COLO829 (cell line): ENCODE results near the gene SDR42E2.
"Not testable (repeated sequence)": the region's sequence is repeated elsewhere in the genome, so short reads cannot be mapped to it uniquely, and the experiment has no call there.

Experiments
- DNase-seq: peaks from one replicate; pipeline ENCODE4 v3.0.0; 2012; ENCODE audit warnings: low spot score

The SDR42E2 gene

GRCh38 chr16:22161999-22162655, at the start of gene SDR42E2:
Gene SDR42E2, plus strand, starts transcription at chr16:22162506. Its CDS starts 3,077 bp downstream, at chr16:22165583.
- DNase-seq, result peak; percentile 9

GRCh38 chr16:22116095-22116700, 46.1 kb upstream of the SDR42E2 start:
- DNase-seq, result no peak

- no peak for DNase-seq
These were observed 44.7 kb upstream of the SDR42E2 start for GRCh38 chr16:22117609-22118008.

- no peak for DNase-seq
These were observed 41.9 kb upstream of the SDR42E2 start for GRCh38 chr16:22120440-22120839.

GRCh38 chr16:22122239-22122638, 40.1 kb upstream of the SDR42E2 start:
- no peak for DNase-seq

GRCh38 chr16:22123146-22123545, 39.2 kb upstream of the SDR42E2 start:
- peak; percentile 39 for DNase-seq

GRCh38 chr16:22123759-22124490, 38.4 kb upstream of the SDR42E2 start:
- no peak for DNase-seq

- DNase-seq, result no peak
These were observed 37.6 kb upstream of the SDR42E2 start for GRCh38 chr16:22124583-22125284.

- DNase-seq, result no peak
These were observed 36.2 kb upstream of the SDR42E2 start for GRCh38 chr16:22126037-22126558.

GRCh38 chr16:22128537-22128936, 33.8 kb upstream of the SDR42E2 start:
- not testable (repeated sequence) for DNase-seq

GRCh38 chr16:22130528-22130927, 31.8 kb upstream of the SDR42E2 start:
- DNase-seq, result no peak

GRCh38 chr16:22132801-22133200, 29.5 kb upstream of the SDR42E2 start:
- DNase-seq, result no peak

- DNase-seq, result no peak
These were observed 23.8 kb upstream of the SDR42E2 start for GRCh38 chr16:22138482-22138881.

- DNase-seq, result no peak
These were observed 23.3 kb upstream of the SDR42E2 start for GRCh38 chr16:22139008-22139407.

- DNase-seq, result no peak
These were observed 22.6 kb upstream of the SDR42E2 start for GRCh38 chr16:22139732-22140131.

GRCh38 chr16:22141767-22142166, 20.5 kb upstream of the SDR42E2 start:
- no peak for DNase-seq

- no peak for DNase-seq
These were observed 17.8 kb upstream of the SDR42E2 start for GRCh38 chr16:22144520-22144919.

GRCh38 chr16:22147853-22148252, 14.5 kb upstream of the SDR42E2 start:
- no peak for DNase-seq

- no peak for DNase-seq
These were observed 10.9 kb upstream of the SDR42E2 start for GRCh38 chr16:22151246-22151998.

- DNase-seq, result no peak
These were observed 10.0 kb upstream of the SDR42E2 start for GRCh38 chr16:22152316-22152715.

GRCh38 chr16:22153078-22153477, 9.2 kb upstream of the SDR42E2 start:
- not testable (repeated sequence) for DNase-seq

- DNase-seq, result no peak
These were observed 905 bp upstream of the SDR42E2 start for GRCh38 chr16:22161401-22161800.
